ENCODE results near the gene SRD5A1. TPM values are rescaled to one million over a fixed set of nuclear protein-coding genes. Genes with fewer than 3 reads are reported as not detected.

Gene SRD5A1
- total and polyA plus RNA-seq, 2 of the 8 experiments (the other 6 are each of a cell fraction or from before 2014, with no cell fraction given) = 34.7 to 42.4 TPM

DNA sequence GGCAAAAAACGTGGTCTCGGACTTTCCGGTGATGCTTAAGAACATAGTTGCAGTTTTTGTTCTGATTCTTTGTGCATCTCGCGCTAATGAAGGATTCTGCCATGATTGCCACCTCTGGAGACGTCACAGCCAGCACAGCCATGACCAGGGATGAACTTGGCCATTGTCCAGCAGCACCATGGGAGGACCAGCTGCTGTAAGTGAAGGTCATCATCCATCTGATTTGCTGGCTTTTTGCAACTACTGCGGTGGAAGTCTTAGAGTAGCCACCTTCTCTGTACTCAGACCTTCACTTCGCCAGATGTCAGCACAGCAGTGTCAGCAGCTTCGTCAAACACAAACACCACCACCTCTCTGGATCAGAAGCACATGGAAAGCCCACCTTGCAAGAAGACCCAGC lies 46.1 kb upstream of the SRD5A1 start:
- ChIA-PET CTCF (ENCODE audit: partially characterized antibody) (interaction anchor here (1.1 to 2.4 kb wide), 3 partner anchors 9 to 100 kb away, joined by 3 to 4 read pairs (median 3); no protein-coding TSS in a partner anchor), POLR2A (ENCODE audit: partially characterized antibody) (interaction anchor here (1.3 kb wide), 1 partner anchor 46 kb away, joined by 3 read pairs; the partner anchor contains the start of genes NSUN2 and SRD5A1)
- H3K18ac ChIP-seq (ENCODE audit: extremely low read depth, low read length) = no peak overlapping the region
- no peak overlapping the region for H2BK20ac ChIP-seq (ENCODE audit: low read length)
- H2BK120ac ChIP-seq (replicated peaks; ENCODE audit: low read depth, low read length) = no peak overlapping the region
- H3K23me2 ChIP-seq (ENCODE audit: low read depth, low read length) = peaks cover 7% of the 10 kb centered on the region; the same call in 1 of the 2 replicates
- H3K23ac ChIP-seq (ENCODE audit: insufficient read length) = no peak overlapping the region
- TF ChIP-seq HDAC6 (IDR thresholded peaks at IDR 0.05; ENCODE audit: low read depth, low read length) (no peak), CTBP2 (IDR thresholded peaks at IDR 0.05; ENCODE audit: borderline replicate concordance, insufficient read depth, insufficient read length, low read length) (no peak), POU5F1 (IDR thresholded peaks at IDR 0.05; ENCODE audit: low read depth, low read length) (no peak)
- H2AFZ ChIP-seq (ENCODE audit: low read length) = no peak overlapping the region; the same call in 1 of the 2 replicates
- H2BK12ac ChIP-seq (ENCODE audit: low read depth, low read length) = no peak overlapping the region
- H3K4me2 ChIP-seq (ENCODE audit: insufficient read depth in 1 of 2, low read depth in 2 of 2, low read length in 2 of 2) = no peak overlapping the region
- no peak overlapping the region for H4K5ac ChIP-seq (ENCODE audit: insufficient read length, low read depth, low read length)
- no peak overlapping the region for H3K14ac ChIP-seq (ENCODE audit: insufficient read length)
- H3K56ac ChIP-seq (replicated peaks; ENCODE audit: insufficient read length, low read depth, low read length) = no peak overlapping the region
- no peaks in the 10 kb centered on the region for H4K20me1 ChIP-seq (replicated peaks in 1 of 2; ENCODE audit: control insufficient read depth in 1 of 2, insufficient read depth in 2 of 2, low read length in 2 of 2)
- no peaks in the 10 kb centered on the region for H3K36me3 ChIP-seq (ENCODE audit: control insufficient read depth in 2 of 4, insufficient read depth in 4 of 4, low read length in 3 of 4)
- no peak overlapping the region for H2BK15ac ChIP-seq (ENCODE audit: low read length)
- no peaks in the 10 kb centered on the region for H3K79me2 ChIP-seq (ENCODE audit: control insufficient read depth in 1 of 2, insufficient read depth in 2 of 2, low read length in 2 of 2)
- H2AK5ac ChIP-seq (ENCODE audit: low read depth, low read length) = no peak overlapping the region
- peaks cover 0 to 17% (median 14%) of the 10 kb centered on the region in 4 experiments; a peak in 6 of 7 replicates for H3K27me3 ChIP-seq (replicated peaks in 1 of 4; ENCODE audit: control insufficient read depth in 3 of 4, extremely low read depth in 1 of 4, insufficient read depth in 3 of 4, low read length in 3 of 4)
- H3K4me1 ChIP-seq (replicated peaks in 1 of 4; ENCODE audit: control insufficient read depth in 3 of 4, insufficient read depth in 4 of 4, low read length in 3 of 4) = peaks cover 0 to 7% (median 3%) of the 10 kb centered on the region in 4 experiments; a peak in 6 of 7 replicates
- H3K27ac ChIP-seq (ENCODE audit: low read depth, low read length) = no peak overlapping the region
- no peak overlapping the region for H4K91ac ChIP-seq (replicated peaks; ENCODE audit: insufficient read length, low read length)
- no peaks in the 10 kb centered on the region; a peak in 1 of 4 replicates for H3K9me3 ChIP-seq (ENCODE audit: insufficient read depth in 2 of 2, low read depth in 1 of 2, low read length in 1 of 2)
- H3K79me1 ChIP-seq (ENCODE audit: low read depth, low read length) = no peaks in the 10 kb centered on the region
- H3K9ac ChIP-seq (replicated peaks in 1 of 4; ENCODE audit: extremely low read depth in 1 of 4, low read depth in 3 of 4, low read length in 3 of 4) = no peak overlapping the region
- FAIRE-seq (no peak), DNase-seq (ENCODE audit: low read depth in 1 of 2, low spot score in 2 of 2) (no peak)
- no peak overlapping the region for H3K4me3 ChIP-seq (ENCODE audit: extremely low read depth in 1 of 4, insufficient read depth in 2 of 4, low read depth in 3 of 4, low read length in 4 of 4)
- 94% methylated on average over 9 of the region's 9 CpGs; no CpG with 5 or more reads in 1 of the 2 experiments for WGBS, 2 experiments (ENCODE audit: extremely low coverage in 1 of 2, insufficient coverage in 1 of 2, insufficient read length in 1 of 2, insufficient replicate concordance in 2 of 2, low coverage in 1 of 2, low lambda C conversion rate in 2 of 2, missing lambda C conversion rate in 1 of 2)
- H2BK5ac ChIP-seq (ENCODE audit: low read depth, low read length) = no peak overlapping the region
- no peak overlapping the region for H3K4ac ChIP-seq (replicated peaks; ENCODE audit: insufficient read length, low read depth, low read length)
- H4K8ac ChIP-seq (ENCODE audit: extremely low read depth, insufficient read depth, low read length) = no peak overlapping the region

All from H1 (cell line).